ENCODE measurements around the gene KCNG4. TPM values are rescaled to one million over a fixed set of nuclear protein-coding genes. Genes with fewer than 3 reads are reported as not detected.

Gene KCNG4
- total and polyA plus RNA-seq, 2 experiments from 2014 or later, result 0.07 TPM; not detected in 1

GRCh38 chr16:84246679-84247077 lies 6.9 kb upstream of the KCNG4 start:
- Mint-ChIP-seq H3K36me3 (ENCODE audit: low read depth) (no peaks in the 10 kb centered on the region; the same call in 2 of the 3 replicates), H3K27ac (no peak overlapping the region), H3K27me3 (ENCODE audit: insufficient read depth, low read depth, poor library complexity) (peaks cover 3% of the 10 kb centered on the region), H3K9me3 (peaks cover 11% of the 10 kb centered on the region), H3K4me1 (peaks cover 1% of the 10 kb centered on the region; the same call in 2 of the 3 replicates), H3K4me3 (no peak overlapping the region)
- H2AFZ ChIP-seq, result no peak overlapping the region
- no peaks in the 10 kb centered on the region for H3K79me2 ChIP-seq (replicated peaks; ENCODE audit: insufficient read depth)
- ATAC-seq (no peak), DNase-seq (ENCODE audit: low spot score) (no peak)
- H3K4me3 ChIP-seq, result no peak overlapping the region
- H3K4me1 ChIP-seq (ENCODE audit: insufficient read depth), result no peaks in the 10 kb centered on the region
- no peaks in the 10 kb centered on the region for H4K20me1 ChIP-seq (replicated peaks; ENCODE audit: insufficient read depth)
- no peak overlapping the region for H3K27ac ChIP-seq (ENCODE audit: low read depth)
- no peaks in the 10 kb centered on the region for H3K27me3 ChIP-seq (ENCODE audit: insufficient read depth)
- H3K9me2 ChIP-seq (ENCODE audit: insufficient read depth), result 0 out of 2 replicates have a peak, but pooled peaks cover 2% of the 10 kb centered on the region
- TF ChIP-seq POLR2AphosphoS5 (IDR thresholded peaks at IDR 0.05; ENCODE audit: low read depth) (no peak), EZH2 (IDR thresholded peaks at IDR 0.05; ENCODE audit: low read depth, unreplicated experiment) (no peak), EZH2phosphoT487 (IDR thresholded peaks at IDR 0.05; ENCODE audit: unreplicated experiment) (no peak), ZNF331 (CRISPR knock-in tag; IDR thresholded peaks at IDR 0.05; ENCODE audit: low read depth) (no peak), CREB1 (CRISPR knock-in tag; IDR thresholded peaks at IDR 0.05; ENCODE audit: low read depth) (no peak), JUNB (IDR thresholded peaks at IDR 0.05; ENCODE audit: unreplicated experiment) (no peak), NANOG (IDR thresholded peaks at IDR 0.05; ENCODE audit: borderline replicate concordance) (no peak), ZNF114 (CRISPR knock-in tag; IDR thresholded peaks at IDR 0.05) (no peak), CTCF (conservative IDR thresholded peaks at IDR 0.05; ENCODE audit: low read depth in 2 of 2) (no peak), STAT1 (IDR thresholded peaks at IDR 0.05; ENCODE audit: unreplicated experiment) (no peak)
- TF ChIP-seq, protein P1, sequence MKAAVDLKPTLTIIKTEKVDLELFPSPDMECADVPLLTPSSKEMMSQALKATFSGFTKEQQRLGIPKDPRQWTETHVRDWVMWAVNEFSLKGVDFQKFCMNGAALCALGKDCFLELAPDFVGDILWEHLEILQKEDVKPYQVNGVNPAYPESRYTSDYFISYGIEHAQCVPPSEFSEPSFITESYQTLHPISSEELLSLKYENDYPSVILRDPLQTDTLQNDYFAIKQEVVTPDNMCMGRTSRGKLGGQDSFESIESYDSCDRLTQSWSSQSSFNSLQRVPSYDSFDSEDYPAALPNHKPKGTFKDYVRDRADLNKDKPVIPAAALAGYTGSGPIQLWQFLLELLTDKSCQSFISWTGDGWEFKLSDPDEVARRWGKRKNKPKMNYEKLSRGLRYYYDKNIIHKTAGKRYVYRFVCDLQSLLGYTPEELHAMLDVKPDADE (IDR thresholded peaks at IDR 0.05), result no peak
- TF ChIP-seq, protein P2, sequence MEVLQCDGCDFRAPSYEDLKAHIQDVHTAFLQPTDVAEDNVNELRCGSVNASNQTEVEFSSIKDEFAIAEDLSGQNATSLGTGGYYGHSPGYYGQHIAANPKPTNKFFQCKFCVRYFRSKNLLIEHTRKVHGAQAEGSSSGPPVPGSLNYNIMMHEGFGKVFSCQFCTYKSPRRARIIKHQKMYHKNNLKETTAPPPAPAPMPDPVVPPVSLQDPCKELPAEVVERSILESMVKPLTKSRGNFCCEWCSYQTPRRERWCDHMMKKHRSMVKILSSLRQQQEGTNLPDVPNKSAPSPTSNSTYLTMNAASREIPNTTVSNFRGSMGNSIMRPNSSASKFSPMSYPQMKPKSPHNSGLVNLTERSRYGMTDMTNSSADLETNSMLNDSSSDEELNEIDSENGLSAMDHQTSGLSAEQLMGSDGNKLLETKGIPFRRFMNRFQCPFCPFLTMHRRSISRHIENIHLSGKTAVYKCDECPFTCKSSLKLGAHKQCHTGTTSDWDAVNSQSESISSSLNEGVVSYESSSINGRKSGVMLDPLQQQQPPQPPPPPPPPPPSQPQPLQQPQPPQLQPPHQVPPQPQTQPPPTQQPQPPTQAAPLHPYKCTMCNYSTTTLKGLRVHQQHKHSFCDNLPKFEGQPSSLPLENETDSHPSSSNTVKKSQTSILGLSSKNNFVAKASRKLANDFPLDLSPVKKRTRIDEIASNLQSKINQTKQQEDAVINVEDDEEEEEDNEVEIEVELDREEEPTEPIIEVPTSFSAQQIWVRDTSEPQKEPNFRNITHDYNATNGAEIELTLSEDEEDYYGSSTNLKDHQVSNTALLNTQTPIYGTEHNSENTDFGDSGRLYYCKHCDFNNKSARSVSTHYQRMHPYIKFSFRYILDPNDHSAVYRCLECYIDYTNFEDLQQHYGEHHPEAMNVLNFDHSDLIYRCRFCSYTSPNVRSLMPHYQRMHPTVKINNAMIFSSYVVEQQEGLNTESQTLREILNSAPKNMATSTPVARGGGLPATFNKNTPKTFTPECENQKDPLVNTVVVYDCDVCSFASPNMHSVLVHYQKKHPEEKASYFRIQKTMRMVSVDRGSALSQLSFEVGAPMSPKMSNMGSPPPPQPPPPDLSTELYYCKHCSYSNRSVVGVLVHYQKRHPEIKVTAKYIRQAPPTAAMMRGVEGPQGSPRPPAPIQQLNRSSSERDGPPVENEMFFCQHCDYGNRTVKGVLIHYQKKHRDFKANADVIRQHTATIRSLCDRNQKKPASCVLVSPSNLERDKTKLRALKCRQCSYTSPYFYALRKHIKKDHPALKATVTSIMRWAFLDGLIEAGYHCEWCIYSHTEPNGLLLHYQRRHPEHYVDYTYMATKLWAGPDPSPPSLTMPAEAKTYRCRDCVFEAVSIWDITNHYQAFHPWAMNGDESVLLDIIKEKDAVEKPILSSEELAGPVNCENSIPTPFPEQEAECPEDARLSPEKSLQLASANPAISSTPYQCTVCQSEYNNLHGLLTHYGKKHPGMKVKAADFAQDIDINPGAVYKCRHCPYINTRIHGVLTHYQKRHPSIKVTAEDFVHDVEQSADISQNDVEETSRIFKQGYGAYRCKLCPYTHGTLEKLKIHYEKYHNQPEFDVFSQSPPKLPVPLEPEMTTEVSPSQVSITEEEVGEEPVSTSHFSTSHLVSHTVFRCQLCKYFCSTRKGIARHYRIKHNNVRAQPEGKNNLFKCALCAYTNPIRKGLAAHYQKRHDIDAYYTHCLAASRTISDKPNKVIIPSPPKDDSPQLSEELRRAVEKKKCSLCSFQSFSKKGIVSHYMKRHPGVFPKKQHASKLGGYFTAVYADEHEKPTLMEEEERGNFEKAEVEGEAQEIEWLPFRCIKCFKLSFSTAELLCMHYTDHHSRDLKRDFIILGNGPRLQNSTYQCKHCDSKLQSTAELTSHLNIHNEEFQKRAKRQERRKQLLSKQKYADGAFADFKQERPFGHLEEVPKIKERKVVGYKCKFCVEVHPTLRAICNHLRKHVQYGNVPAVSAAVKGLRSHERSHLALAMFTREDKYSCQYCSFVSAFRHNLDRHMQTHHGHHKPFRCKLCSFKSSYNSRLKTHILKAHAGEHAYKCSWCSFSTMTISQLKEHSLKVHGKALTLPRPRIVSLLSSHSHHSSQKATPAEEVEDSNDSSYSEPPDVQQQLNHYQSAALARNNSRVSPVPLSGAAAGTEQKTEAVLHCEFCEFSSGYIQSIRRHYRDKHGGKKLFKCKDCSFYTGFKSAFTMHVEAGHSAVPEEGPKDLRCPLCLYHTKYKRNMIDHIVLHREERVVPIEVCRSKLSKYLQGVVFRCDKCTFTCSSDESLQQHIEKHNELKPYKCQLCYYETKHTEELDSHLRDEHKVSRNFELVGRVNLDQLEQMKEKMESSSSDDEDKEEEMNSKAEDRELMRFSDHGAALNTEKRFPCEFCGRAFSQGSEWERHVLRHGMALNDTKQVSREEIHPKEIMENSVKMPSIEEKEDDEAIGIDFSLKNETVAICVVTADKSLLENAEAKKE (CRISPR knock-in tag; IDR thresholded peaks at IDR 0.05), result no peak
- TF ChIP-seq, protein P3, sequence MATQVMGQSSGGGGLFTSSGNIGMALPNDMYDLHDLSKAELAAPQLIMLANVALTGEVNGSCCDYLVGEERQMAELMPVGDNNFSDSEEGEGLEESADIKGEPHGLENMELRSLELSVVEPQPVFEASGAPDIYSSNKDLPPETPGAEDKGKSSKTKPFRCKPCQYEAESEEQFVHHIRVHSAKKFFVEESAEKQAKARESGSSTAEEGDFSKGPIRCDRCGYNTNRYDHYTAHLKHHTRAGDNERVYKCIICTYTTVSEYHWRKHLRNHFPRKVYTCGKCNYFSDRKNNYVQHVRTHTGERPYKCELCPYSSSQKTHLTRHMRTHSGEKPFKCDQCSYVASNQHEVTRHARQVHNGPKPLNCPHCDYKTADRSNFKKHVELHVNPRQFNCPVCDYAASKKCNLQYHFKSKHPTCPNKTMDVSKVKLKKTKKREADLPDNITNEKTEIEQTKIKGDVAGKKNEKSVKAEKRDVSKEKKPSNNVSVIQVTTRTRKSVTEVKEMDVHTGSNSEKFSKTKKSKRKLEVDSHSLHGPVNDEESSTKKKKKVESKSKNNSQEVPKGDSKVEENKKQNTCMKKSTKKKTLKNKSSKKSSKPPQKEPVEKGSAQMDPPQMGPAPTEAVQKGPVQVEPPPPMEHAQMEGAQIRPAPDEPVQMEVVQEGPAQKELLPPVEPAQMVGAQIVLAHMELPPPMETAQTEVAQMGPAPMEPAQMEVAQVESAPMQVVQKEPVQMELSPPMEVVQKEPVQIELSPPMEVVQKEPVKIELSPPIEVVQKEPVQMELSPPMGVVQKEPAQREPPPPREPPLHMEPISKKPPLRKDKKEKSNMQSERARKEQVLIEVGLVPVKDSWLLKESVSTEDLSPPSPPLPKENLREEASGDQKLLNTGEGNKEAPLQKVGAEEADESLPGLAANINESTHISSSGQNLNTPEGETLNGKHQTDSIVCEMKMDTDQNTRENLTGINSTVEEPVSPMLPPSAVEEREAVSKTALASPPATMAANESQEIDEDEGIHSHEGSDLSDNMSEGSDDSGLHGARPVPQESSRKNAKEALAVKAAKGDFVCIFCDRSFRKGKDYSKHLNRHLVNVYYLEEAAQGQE (IDR thresholded peaks at IDR 0.05; ENCODE audit: unreplicated experiment), result no peak
- H3K36me3 ChIP-seq (ENCODE audit: insufficient read depth), result no peaks in the 10 kb centered on the region
- no peaks in the 10 kb centered on the region for H3F3A ChIP-seq (replicated peaks; ENCODE audit: low read depth)
- no peak overlapping the region for H3K4me2 ChIP-seq

All from GM23338 (cell line).